Stimulated activated CD8-positive, alpha-beta memory T cell treated with anti-CD3 and anti-CD28 coated beads, Interleukin-12 subunit alpha, Interleukin-12 subunit beta, amount 100 ng/mL, for 4 hours (primary cell): Measurements from ENCODE around the gene KMT5C.
"Not testable (repeated sequence)": the region's sequence is repeated elsewhere in the genome, so short reads cannot be mapped to it uniquely, and the experiment has no call there.

Experiments
- DNase-seq: peaks from one replicate; pipeline ENCODE4 v3.0.0-alpha.2; 2020; ENCODE audit warnings: low read depth

Gene KMT5C

GRCh38 chr19:55319785-55320184 is 19.9 kb upstream of the KMT5C start:
- DNase-seq = no peak

- no peak for DNase-seq
Measured at GRCh38 chr19:55320844-55321419, 18.7 kb upstream of the KMT5C start.

- no peak for DNase-seq
Measured at GRCh38 chr19:55321466-55322137, 18.1 kb upstream of the KMT5C start.

- no peak for DNase-seq
Measured at GRCh38 chr19:55322204-55322885, 17.3 kb upstream of the KMT5C start.

GRCh38 chr19:55324662-55325061 is 15.0 kb upstream of the KMT5C start:
- DNase-seq = no peak

- no peak for DNase-seq
Measured at GRCh38 chr19:55325172-55325571, 14.5 kb upstream of the KMT5C start, which contains the start of gene TMEM150B. TSS of gene TMEM150B (minus strand) at chr19:55325341. CDS start at chr19:55321036, 4,305 bp downstream.

GRCh38 chr19:55328774-55329318 is 10.8 kb upstream of the KMT5C start:
- DNase-seq = not testable (repeated sequence)

- not testable (repeated sequence) for DNase-seq
Measured at GRCh38 chr19:55329791-55330190, 9.9 kb upstream of the KMT5C start.

GRCh38 chr19:55333870-55334269 is 5.8 kb upstream of the KMT5C start:
- no peak for DNase-seq

- DNase-seq = no peak
Measured at GRCh38 chr19:55336101-55336500, 3.6 kb upstream of the KMT5C start.

GRCh38 chr19:55339889-55340783 is 460 bp downstream of the KMT5C start:
- DNase-seq = no peak

- DNase-seq = no peak
Measured at GRCh38 chr19:55340784-55341147, 1.1 kb downstream of the KMT5C start.

- DNase-seq = peak; percentile 28
Measured at GRCh38 chr19:55341171-55341588, 1.5 kb downstream of the KMT5C start.

GRCh38 chr19:55341595-55342531 is 2.2 kb downstream of the KMT5C start:
- no peak for DNase-seq

GRCh38 chr19:55344444-55344843 is 4.8 kb downstream of the KMT5C start:
- no peak for DNase-seq

- no peak for DNase-seq
Measured at GRCh38 chr19:55345101-55345817, 5.6 kb downstream of the KMT5C start.

- no peak for DNase-seq
Measured at GRCh38 chr19:55345818-55346724, 6.4 kb downstream of the KMT5C start.

- no peak for DNase-seq
Measured at GRCh38 chr19:55346725-55347441, 7.2 kb downstream of the KMT5C start.
